CD4-positive, CD25-positive, alpha-beta regulatory T cell (primary cell): Measurements from ENCODE around the gene RPS24. TPM values are rescaled to one million over a fixed set of nuclear protein-coding genes. Genes with fewer than 3 reads are reported as not detected.

Experiments used
- ATAC-seq, 2 donors: fragments of 150-1000 bp; cut with Tn5 transposase; one replicate each; pipeline ENCODE4 v1.10.0; 2021; ENCODE audit warnings: low read depth in 2 of 2, moderate number of reproducible peaks in 2 of 2, moderate library complexity in 1 of 2
- DNase-seq, 3 donors: peaks; one replicate each; pipeline versions ENCODE4 v3.0.0 to v3.0.0-alpha.2; 2012 to 2022; ENCODE audit warnings: mixed read lengths in 1 of 3
- H3K27ac ChIP-seq: one replicate; pipeline ENCODE4 v1.7.0; 2013; ENCODE audit warnings: mild to moderate bottlenecking, low read length; ENCODE audit not compliant: insufficient read depth, poor library complexity, severe bottlenecking
- H3K27me3 ChIP-seq: one replicate; pipeline ENCODE4 v1.7.0; 2013; ENCODE audit warnings: low read length; ENCODE audit not compliant: control insufficient read depth, insufficient read depth
- H3K36me3 ChIP-seq: one replicate; pipeline ENCODE4 v1.7.0; 2013; ENCODE audit warnings: mild to moderate bottlenecking, low read length, moderate library complexity; ENCODE audit not compliant: control insufficient read depth, insufficient read depth
- H3K4me1 ChIP-seq: 2 replicates; pipeline ENCODE4 v1.7.0; 2013; ENCODE audit warnings: mild to moderate bottlenecking, low read length; ENCODE audit not compliant: insufficient read depth, control insufficient read depth, poor library complexity, severe bottlenecking
- H3K4me3 ChIP-seq: one replicate; pipeline ENCODE4 v1.7.0; 2013; ENCODE audit warnings: low read depth, mild to moderate bottlenecking, low read length, moderate library complexity
- H3K9me3 ChIP-seq, 2 experiments: 1 replicate in 1 of 2; 2 replicates in 1 of 2; pipeline ENCODE4 v1.7.0; 2013; ENCODE audit warnings: low read length in 2 of 2, mild to moderate bottlenecking in 1 of 2, moderate library complexity in 1 of 2; ENCODE audit not compliant: control insufficient read depth in 2 of 2
- H3K27ac Mint-ChIP-seq, 3 donors: one replicate each; pipeline ENCODE4 v1.8.0; 2020 to 2022; ENCODE audit warnings: mild to moderate bottlenecking in 3 of 3, mixed read lengths in 3 of 3, moderate library complexity in 2 of 3
- H3K27me3 Mint-ChIP-seq: one replicate; pipeline ENCODE4 v1.8.0; 2022; ENCODE audit warnings: mild to moderate bottlenecking, mixed read lengths
- H3K36me3 Mint-ChIP-seq: one replicate; pipeline ENCODE4 v1.8.0; 2020; ENCODE audit warnings: mixed read lengths
- H3K4me1 Mint-ChIP-seq, 4 donors: one replicate each; pipeline ENCODE4 v1.8.0; 2020 to 2022; ENCODE audit warnings: mixed read lengths in 4 of 4, mild to moderate bottlenecking in 1 of 4
- H3K4me3 Mint-ChIP-seq, 4 donors: one replicate each; pipeline ENCODE4 v1.8.0; 2020 to 2022; ENCODE audit warnings: mild to moderate bottlenecking in 4 of 4, mixed read lengths in 4 of 4, moderate library complexity in 3 of 4
- H3K9me3 Mint-ChIP-seq, 7 donors: one replicate each; pipeline ENCODE4 v1.8.0; 2020 to 2022; ENCODE audit warnings: mixed read lengths in 7 of 7, mild to moderate bottlenecking in 3 of 7, moderate library complexity in 2 of 7
- polyA plus RNA-seq, 4 donors: library from polyadenylated mRNA; unstranded; fragments of 300-500 nt; fragmentation: Illumina TruSeq; gene quantifications; one replicate each; pipeline ENCODE4 v1.2.3, GENCODE V29; 2021
- total RNA-seq: library from RNA; stranded (reverse); gene quantifications from one replicate; pipeline ENCODE4 v1.2.3, GENCODE V29; 2022

The RPS24 gene
- total and polyA plus RNA-seq, 5 donors from 2014 or later = 852 to 1,300 (median 1,120) TPM

DNA sequence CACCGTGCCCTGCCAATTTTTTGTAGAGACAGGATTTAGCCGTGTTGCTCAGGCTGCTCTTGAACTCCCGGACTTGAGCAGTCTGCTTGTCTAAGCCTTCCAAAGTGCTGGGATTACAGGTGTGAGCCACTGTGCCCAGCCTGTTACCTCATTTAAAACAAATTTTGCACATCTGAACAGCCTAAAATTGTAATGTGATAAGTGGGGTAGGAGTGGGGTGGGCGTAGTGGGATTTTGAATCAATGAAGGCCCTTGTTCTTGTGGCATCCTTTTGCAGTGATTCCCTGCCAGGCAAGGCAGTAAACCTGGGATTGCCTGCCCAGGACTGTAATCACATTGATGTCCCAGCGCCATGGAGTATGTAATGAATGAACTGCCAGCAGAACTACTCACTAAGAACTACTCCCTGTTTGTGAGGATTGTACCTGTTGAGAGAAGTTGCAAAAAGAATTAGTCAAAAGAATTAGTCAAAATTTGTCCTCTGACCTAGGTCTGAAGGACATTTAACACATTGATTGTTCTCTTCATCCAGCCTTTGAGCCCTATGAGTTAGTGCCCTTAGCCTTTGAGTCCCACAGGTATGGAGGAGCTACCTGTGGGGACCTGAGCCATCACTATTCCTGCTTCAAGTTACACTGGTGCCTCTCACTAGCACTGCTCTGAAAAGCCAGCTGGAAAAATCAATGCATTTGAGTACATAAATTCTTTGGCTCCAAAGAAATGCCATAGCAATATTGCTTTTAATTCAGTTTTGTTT, 5.3 kb downstream of the RPS24 start:
- Histone ChIP-seq H3K4me1 (peaks cover 44% of the 10 kb centered on the region), H3K36me3 (peaks cover 70% of the 10 kb centered on the region), H3K27ac (no peak overlapping the region), H3K9me3 (no peaks in the 10 kb centered on the region), H3K27me3 (no peaks in the 10 kb centered on the region), H3K4me3 (no peak overlapping the region)
- DNase-seq (no peak), ATAC-seq (no peak)
- Mint-ChIP-seq H3K27me3 (no peaks in the 10 kb centered on the region), H3K4me1 (peaks cover 30 to 70% (median 53%) of the 10 kb centered on the region in 4 donors), H3K36me3 (peaks cover 48% of the 10 kb centered on the region), H3K9me3 (no peaks in the 10 kb centered on the region), H3K4me3 (peak overlapping the region in 2 of 4 donors; percentile 38 to 43), H3K27ac (peak overlapping the region in 1 of 3 donors; percentile 80)

GRCh38 chr10:78039743-78040142, 6.1 kb downstream of the RPS24 start:
- no peak for ATAC-seq
- no peak overlapping the region for H3K4me3 Mint-ChIP-seq
- H3K4me3 ChIP-seq = no peak overlapping the region

GRCh38 chr10:78041170-78042057, 7.8 kb downstream of the RPS24 start:
- no peak for ATAC-seq
- no peaks in the 10 kb centered on the region for H3K27me3 ChIP-seq
- Mint-ChIP-seq H3K36me3 (peaks cover 44% of the 10 kb centered on the region), H3K27ac (peak overlapping the region; percentile 5 to 70 (median 60)), H3K4me1 (peaks cover 18 to 62% (median 42%) of the 10 kb centered on the region in 4 donors), H3K27me3 (no peaks in the 10 kb centered on the region), H3K4me3 (no peak overlapping the region), H3K9me3 (no peaks in the 10 kb centered on the region)
- H3K36me3 ChIP-seq = peaks cover 59% of the 10 kb centered on the region
- H3K9me3 ChIP-seq = no peaks in the 10 kb centered on the region
- no peak overlapping the region for H3K4me3 ChIP-seq
- H3K4me1 ChIP-seq = peaks cover 22% of the 10 kb centered on the region
- DNase-seq = no peak
- no peak overlapping the region for H3K27ac ChIP-seq

More at GRCh38 chr10:78039743-78040142, 6.1 kb downstream of the RPS24 start:
- no peaks in the 10 kb centered on the region for H3K27me3 ChIP-seq
- Mint-ChIP-seq H3K9me3 (no peaks in the 10 kb centered on the region), H3K36me3 (peaks cover 51% of the 10 kb centered on the region), H3K4me1 (peaks cover 26 to 72% (median 51%) of the 10 kb centered on the region in 4 donors), H3K27ac (peak overlapping the region in 2 of 3 donors; percentile 53 to 80), H3K27me3 (no peaks in the 10 kb centered on the region)
- peaks cover 38% of the 10 kb centered on the region for H3K4me1 ChIP-seq
- peaks cover 70% of the 10 kb centered on the region for H3K36me3 ChIP-seq
- no peaks in the 10 kb centered on the region for H3K9me3 ChIP-seq
- no peak for DNase-seq
- no peak overlapping the region for H3K27ac ChIP-seq

DNA sequence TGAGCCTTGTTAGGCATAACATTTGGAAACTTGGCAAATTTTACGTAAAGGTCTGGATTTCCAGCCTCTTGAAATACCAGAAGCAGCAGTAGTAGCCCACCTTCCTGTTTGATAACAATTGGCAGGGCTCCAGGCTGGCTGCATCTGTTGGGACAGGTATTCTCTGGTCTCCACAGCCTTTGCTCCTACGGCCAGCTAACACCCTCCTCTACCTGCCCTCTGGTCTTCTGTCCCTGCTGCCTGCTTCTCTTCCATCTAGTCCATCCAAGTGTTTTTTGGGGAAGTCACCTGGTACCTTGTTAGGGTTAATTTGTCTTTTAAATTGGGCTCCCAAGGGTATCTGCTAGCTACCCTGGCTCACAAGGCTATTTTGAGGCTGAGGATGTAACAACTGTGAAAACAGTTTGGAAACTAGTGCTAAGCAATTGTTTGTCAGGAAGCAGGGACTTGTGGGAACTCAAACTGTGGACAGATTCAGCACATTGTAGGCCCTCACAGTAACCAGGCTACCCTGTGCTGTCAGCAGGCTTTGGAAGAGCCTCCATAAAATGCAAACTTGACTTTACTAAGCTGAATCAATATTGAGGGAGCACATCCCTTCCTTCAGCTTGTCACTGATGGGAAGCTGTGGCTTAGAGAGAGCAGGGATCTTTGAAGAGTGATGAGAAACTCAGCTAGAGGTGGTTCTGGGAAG, 8.5 kb downstream of the RPS24 start:
- H3K36me3 Mint-ChIP-seq = peaks cover 36% of the 10 kb centered on the region
- ATAC-seq (no peak), DNase-seq (no peak)
- Histone ChIP-seq H3K27ac (no peak overlapping the region), H3K4me3 (no peak overlapping the region), H3K9me3 (no peaks in the 10 kb centered on the region), H3K4me1 (peaks cover 14% of the 10 kb centered on the region), H3K36me3 (peaks cover 51% of the 10 kb centered on the region), H3K27me3 (no peaks in the 10 kb centered on the region)
- H3K4me1 Mint-ChIP-seq = peaks cover 12 to 56% (median 36%) of the 10 kb centered on the region in 4 donors
- H3K27me3 Mint-ChIP-seq = no peaks in the 10 kb centered on the region
- no peak overlapping the region for H3K4me3 Mint-ChIP-seq
- peak overlapping the region in 1 of 3 donors; percentile 65 for H3K27ac Mint-ChIP-seq
- H3K9me3 Mint-ChIP-seq = no peaks in the 10 kb centered on the region

DNA sequence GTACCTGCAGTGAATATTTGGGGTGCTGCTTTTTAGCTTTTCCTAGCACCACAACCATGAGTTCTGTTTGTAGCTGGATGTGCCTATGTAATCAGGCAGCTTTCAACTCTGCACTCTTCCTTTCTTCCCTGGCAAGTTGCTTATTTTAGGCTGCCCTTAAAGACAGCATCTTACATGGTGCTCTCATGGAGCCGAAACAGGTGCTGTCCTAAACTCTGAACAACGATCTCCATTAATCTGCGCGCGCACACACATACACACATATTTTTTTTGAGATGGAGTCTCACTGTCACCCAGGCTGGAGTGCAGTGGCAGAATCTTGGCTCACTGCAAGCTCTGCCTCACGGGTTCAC, 9.1 kb downstream of the RPS24 start:
- Histone ChIP-seq H3K36me3 (peaks cover 45% of the 10 kb centered on the region), H3K4me3 (no peak overlapping the region), H3K4me1 (peaks cover 9% of the 10 kb centered on the region), H3K9me3 (no peaks in the 10 kb centered on the region), H3K27me3 (no peaks in the 10 kb centered on the region), H3K27ac (no peak overlapping the region)
- Mint-ChIP-seq H3K4me3 (peak overlapping the region in 1 of 4 donors; percentile 0), H3K36me3 (peaks cover 31% of the 10 kb centered on the region), H3K27me3 (no peaks in the 10 kb centered on the region), H3K9me3 (no peaks in the 10 kb centered on the region), H3K4me1 (peaks cover 13 to 54% (median 35%) of the 10 kb centered on the region in 4 donors), H3K27ac (peak overlapping the region in 1 of 3 donors; percentile 65)
- DNase-seq = no peak
- no peak for ATAC-seq

GRCh38 chr10:78044179-78044578, 10.5 kb downstream of the RPS24 start:
- ATAC-seq = no peak
- Histone ChIP-seq H3K27ac (no peak overlapping the region), H3K27me3 (no peaks in the 10 kb centered on the region), H3K4me1 (no peaks in the 10 kb centered on the region), H3K4me3 (no peak overlapping the region), H3K9me3 (no peaks in the 10 kb centered on the region), H3K36me3 (peaks cover 32% of the 10 kb centered on the region)
- H3K4me1 Mint-ChIP-seq = peaks cover 6 to 47% (median 28%) of the 10 kb centered on the region in 4 donors
- H3K9me3 Mint-ChIP-seq = no peaks in the 10 kb centered on the region
- DNase-seq = no peak
- no peak overlapping the region for H3K27ac Mint-ChIP-seq
- H3K4me3 Mint-ChIP-seq = no peak overlapping the region
- H3K36me3 Mint-ChIP-seq = peaks cover 26% of the 10 kb centered on the region
- H3K27me3 Mint-ChIP-seq = no peaks in the 10 kb centered on the region

DNA sequence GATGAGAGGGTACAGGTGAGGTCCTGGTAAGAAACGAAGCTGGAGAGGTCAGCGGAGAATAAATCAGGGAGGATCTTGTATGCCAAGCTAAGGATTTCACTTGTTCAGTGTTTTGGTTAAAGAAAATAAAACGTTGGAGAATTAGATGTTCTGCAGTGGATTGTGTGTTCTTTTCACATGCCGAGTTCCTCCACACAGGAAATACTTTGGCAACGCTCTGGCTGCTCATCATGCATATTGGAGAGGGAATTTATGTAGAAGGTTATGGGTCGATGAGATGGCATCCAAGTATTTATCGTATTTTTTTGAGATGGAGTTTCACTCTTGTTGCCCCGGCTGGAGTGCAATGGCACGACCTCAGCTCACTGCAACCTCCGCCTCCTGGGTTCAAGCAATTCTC, 11.0 kb downstream of the RPS24 start:
- H3K36me3 ChIP-seq = peaks cover 26% of the 10 kb centered on the region
- no peak overlapping the region for H3K27ac ChIP-seq
- no peaks in the 10 kb centered on the region for H3K9me3 Mint-ChIP-seq
- no peak overlapping the region for H3K4me3 ChIP-seq
- no peaks in the 10 kb centered on the region for H3K9me3 ChIP-seq
- no peaks in the 10 kb centered on the region for H3K27me3 ChIP-seq
- no peak for DNase-seq
- no peak overlapping the region for H3K4me3 Mint-ChIP-seq
- no peak overlapping the region for H3K27ac Mint-ChIP-seq
- ATAC-seq = no peak
- peaks cover 5 to 42% (median 23%) of the 10 kb centered on the region in 4 donors for H3K4me1 Mint-ChIP-seq
- H3K36me3 Mint-ChIP-seq = peaks cover 22% of the 10 kb centered on the region
- H3K4me1 ChIP-seq = no peaks in the 10 kb centered on the region
- no peaks in the 10 kb centered on the region for H3K27me3 Mint-ChIP-seq
